ENCODE measurements around the gene ACSM6. TPM values are rescaled to one million over a fixed set of nuclear protein-coding genes. Genes with fewer than 3 reads are reported as not detected.

ACSM6 gene
- total RNA-seq, 2 donors from 2014 or later, result not detected

DNA sequence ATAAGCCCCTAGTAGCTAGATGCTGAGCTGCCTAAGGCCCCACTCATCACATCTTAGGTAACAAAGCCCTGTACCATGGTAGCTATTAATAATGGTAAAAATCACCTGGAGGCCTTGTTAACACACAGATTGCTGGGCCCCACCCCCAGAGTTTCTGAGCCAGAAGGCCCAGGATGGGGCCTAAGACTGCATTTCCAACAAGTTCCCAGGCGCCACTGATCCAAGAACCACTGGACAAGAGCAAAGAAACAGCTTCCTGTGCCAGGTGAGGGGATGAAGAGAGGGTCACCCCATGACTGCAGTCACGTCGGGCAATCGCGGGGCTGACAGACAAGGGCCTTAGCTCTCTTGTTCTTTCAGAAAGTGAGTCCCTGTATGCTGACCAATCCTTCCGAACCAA is 46.8 kb downstream of the ACSM6 start:
- intact Hi-C loops (cut with DNase I), result loop anchor here in 1 of 2 donors (10.0 kb wide), 1 partner anchor 114 kb away; no protein-coding TSS in a partner anchor
- no peak for ATAC-seq
- no peak for DNase-seq

DNA sequence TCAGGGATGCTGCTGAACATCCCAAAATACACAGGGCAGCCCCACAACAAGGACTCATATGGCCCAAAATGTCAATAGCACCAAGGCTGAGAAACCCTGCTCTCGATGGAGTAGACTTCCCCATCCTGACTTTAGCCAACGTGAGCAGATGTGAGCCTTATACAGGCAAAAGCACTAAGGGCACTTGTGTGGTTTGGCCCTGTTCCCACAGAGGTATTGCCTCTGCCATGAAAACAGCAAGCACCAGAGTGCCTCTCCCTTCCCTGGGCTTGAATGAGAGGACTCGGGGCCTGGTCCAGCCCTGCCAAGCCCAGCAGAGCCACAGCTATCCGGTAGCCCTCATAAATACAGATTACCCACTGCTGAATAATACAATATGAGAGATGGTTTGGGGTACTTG is 47.5 kb downstream of the ACSM6 start:
- no peak for ATAC-seq
- no peak for DNase-seq
- intact Hi-C loops (cut with DNase I), result loop anchor here in 1 of 2 donors (10.0 kb wide), 1 partner anchor 113 kb away; no protein-coding TSS in a partner anchor

DNA sequence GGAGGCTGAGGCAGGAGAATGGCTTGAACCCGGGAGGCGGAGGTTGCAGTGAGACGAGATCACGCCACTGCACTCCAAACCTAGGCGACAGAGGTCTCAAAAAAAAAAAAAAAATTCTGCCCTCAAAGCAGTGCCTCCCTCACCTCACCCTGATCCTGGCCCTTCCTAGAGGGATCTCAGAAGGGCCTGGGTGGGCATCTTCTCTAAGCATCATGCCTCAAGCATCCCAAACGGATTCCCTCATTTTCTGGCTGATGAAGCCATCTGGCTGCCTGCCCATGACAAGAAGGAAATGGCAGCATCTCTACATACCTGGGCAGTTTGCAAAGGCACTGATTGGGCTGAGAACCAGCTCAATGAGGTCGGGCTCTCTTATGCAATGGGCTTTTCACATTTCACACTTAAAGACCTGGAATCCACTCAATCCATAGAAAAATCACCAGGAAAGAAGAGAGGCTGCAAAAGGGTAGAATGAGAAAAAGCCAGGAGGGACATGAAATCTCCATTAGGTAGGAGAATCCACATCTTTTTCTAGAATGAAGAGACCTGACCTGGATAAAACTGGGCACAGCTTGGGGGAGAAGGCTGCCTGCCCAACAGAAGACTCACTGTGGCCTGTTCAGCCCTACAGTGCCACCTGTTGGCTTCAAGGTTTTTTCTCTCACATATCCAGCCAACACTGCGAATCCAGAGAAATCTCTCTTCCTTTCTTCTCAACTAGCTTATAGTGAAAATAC is 48.7 kb downstream of the ACSM6 start:
- DNase-seq, result no peak
- ATAC-seq, result peak; percentile 29 to 57
- intact Hi-C loops (cut with DNase I), result loop anchor here in 1 of 2 donors (10.0 kb wide), 1 partner anchor 112 kb away; no protein-coding TSS in a partner anchor

DNA sequence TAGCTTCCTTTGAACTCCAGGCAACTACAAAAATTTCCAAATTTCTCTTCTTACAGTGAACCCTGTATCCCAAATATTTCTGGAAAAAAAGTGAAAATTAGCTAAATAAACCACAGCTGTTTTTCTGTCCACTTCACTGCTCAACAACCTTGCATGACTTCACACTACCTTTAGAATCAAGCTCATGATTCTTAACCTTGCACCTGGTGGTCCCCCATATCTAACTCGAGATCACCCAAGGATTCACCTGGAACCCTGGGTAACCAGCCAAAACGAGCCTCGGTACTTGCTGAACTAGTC is 49.2 kb downstream of the ACSM6 start:
- intact Hi-C loops (cut with DNase I), result loop anchor here in 1 of 2 donors (10.0 kb wide), 1 partner anchor 112 kb away; no protein-coding TSS in a partner anchor
- ATAC-seq, result no peak

DNA sequence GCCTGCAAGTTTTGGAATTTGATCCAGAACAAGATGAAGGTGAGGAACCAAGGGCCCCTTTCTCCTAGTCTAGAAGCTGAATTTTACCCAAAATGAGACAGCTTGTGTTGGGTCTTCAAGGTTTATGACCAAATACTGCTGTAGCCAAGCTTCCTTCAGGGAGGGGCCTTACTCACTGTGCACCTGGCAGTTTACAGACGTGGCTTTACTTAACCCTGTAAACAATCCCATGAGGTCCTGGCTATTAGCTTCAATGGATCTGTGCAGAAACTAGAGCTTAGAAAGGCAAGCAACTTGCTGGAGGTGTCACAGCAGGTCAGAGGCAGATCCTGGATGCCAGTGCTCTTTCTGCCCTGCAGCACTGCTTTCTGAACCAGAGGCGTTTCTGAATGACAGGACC is 50.1 kb downstream of the ACSM6 start:
- DNase-seq (no peak), ATAC-seq (no peak)
- intact Hi-C loops (cut with DNase I), result loop anchor here (2.0 to 10.0 kb wide), 2 partner anchors 111 to 123 kb away; no protein-coding TSS in a partner anchor

More for the DNA sequence above, 49.2 kb downstream of the ACSM6 start:
- DNase-seq, result no peak

DNA sequence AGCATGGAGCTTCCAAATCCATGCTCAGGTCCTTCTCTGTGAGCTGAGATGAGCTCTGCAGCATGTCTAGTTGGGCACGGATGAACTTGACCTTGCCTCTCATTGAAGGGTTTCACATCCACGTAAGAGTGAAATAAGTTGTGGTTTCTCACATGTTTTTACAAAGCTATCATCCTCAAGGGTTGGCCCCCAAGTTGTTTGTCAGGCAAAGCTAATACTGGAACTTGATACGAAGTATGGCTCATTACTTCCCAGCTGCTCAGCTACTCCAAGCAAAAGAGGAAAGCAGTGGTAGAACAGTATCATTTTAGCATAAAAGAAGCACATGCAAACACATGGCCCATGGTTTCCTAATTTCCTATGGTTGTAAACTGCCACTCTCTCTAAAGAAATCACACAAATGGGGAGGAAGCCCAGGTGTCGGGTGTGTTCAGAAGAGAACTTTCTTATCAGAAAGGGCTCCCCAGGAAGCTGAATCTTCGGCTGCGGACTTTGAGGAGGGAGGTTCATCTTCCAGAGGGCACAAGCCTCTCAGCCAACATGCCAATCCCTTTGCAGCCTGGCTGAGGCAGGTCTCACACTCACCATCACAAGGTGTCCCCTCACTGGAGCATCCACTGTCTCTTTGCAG is 51.5 kb downstream of the ACSM6 start:
- ATAC-seq (no peak), DNase-seq (no peak)
- intact Hi-C loops (cut with DNase I), result loop anchor here (2.0 to 10.0 kb wide), 3 partner anchors 42 to 121 kb away; no protein-coding TSS in a partner anchor

DNA sequence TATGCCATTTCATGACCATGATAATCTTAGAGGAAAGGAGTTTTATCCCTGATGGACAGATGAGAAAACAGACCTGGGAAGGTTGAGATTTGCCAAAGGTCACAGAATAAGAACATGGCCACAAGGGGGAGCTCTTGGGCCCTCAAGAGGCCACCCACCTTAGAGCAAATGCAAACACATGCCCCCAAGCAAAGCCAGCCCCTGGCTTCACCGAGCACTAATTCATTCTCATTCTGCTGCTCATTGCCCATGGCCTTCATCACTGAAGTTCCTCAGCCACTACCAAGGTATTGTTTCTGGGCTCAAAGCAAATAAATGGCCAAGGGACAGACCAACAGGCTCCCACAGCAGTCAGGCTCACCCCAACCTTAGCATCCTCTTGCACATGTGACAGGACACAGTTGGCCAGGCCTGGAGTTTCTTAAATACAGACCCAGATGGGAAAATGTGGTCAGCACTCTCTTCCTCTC is 52.6 kb downstream of the ACSM6 start:
- DNase-seq (peak; percentile 84), ATAC-seq (peak; percentile 45 to 60)
- intact Hi-C loops (cut with DNase I), result loop anchor here (5.0 to 10.0 kb wide), 2 partner anchors 41 to 108 kb away; no protein-coding TSS in a partner anchor

DNA sequence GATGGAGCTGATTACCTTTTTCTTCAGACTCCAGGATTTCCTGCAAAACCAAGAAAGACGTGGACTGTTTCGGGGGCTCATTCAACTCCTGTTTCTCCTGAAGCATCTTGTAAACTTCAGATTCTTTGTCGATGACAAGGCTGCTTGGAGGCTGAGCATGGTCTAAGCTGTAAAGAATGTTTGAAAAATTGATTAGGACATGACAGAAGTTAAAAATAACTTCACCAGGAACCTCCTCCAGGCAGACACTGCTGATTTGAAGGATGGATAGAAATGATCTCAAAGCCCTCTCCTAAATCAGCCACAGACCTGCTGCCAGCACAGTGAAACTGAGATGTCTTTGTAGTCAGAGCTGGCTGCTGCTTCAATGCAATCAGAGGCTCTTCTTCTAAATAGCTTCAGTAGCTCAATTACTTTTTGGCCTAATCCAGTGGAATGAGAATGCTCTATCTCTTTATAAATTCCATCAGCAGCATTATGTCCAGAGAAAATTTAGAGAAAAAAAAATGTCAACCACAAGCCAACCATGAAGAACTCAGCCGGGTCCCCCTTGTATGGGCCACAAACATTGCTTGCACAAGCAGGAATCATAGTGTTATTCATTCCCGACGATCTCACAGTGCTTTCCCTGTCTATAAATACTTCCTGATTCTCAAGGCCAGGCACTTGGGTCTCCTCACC is 53.3 kb downstream of the ACSM6 start:
- intact Hi-C loops (cut with DNase I), result loop anchor here (5.0 to 10.0 kb wide), 2 partner anchors 40 to 107 kb away; no protein-coding TSS in a partner anchor
- no peak for DNase-seq
- peak in 1 of 2 donors; percentile 56 for ATAC-seq

DNA sequence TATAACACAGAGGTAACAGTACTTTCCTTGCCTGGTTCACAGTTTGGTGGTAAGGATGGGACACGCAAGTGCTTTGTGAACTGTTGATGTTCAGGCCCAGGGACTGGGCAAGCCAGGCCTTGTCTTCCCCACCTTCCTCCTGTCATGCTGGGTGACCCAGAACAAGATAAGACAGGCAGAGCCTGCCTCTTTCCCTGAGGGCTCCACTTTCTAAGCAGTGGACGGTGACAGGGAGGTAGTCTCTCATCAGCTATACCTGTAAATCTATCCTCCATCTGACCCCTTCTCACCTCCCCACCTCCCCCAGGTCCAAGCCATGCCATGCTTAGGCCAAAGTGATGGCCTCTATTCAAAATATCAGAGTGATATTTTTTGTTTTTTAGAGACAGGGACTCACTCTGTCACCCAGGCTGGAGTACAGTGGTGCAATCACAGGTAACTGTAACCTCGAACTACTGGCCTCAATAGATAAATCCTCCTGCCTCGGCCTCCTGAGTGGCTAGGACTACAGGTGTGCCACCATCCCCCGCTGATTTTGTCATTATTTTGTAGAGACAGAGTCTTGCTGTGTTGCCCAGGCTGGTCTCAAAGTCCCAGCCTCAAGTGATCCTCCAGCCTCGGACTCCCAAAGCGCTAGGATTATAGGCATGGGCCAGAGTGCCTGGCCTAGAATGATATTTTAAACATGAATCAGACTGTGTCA is 54.0 kb downstream of the ACSM6 start:
- ATAC-seq (peak; percentile 72 to 75), DNase-seq (no peak)
- intact Hi-C loops (cut with DNase I), result loop anchor here (5.0 to 10.0 kb wide), 2 partner anchors 39 to 107 kb away; no protein-coding TSS in a partner anchor

DNA sequence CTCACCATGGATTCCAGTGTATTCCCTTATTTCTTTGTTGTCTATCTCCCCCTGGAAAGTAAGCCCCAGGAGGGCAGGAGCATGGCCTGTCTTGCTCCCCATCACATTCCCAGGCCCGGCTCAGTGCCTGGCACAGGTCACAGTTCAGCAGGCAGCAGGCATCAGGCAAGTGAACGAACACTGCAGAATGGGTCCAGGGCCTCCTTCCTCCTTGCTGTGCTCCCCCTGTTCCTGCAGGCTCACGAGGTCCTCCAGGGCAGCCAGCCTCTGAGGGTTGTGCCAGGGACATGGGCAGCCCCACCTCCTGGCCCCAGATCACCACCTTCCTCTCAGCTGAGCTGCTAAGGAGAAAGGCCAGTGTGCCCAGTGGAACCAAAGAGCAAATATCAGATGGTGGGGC is 55.0 kb downstream of the ACSM6 start:
- intact Hi-C loops (cut with DNase I), result loop anchor here (5.0 to 10.0 kb wide), 2 partner anchors 38 to 106 kb away; no protein-coding TSS in a partner anchor
- DNase-seq (no peak), ATAC-seq (peak; percentile 34 to 50)

DNA sequence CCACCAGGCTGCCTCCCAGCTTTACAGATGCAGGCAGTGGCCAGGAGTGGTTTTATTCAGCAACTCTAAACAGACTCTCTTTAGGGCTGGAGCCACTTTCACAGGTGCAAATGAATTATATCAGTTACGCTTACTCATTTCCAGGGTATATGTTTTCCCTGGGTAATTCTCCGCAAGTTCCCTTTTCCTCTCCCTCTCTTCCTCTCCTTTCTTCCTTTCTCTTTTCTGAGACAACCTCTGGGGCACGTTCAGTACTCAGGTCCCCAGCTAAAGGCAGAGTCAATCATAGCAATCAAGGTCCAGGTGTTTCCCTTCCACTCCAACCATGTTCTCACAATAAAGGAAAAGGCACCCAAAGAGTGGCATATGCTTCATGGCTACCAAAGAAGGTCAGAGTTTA is 55.4 kb downstream of the ACSM6 start:
- no peak for DNase-seq
- intact Hi-C loops (cut with DNase I), result loop anchor here (5.0 to 10.0 kb wide), 2 partner anchors 38 to 105 kb away; no protein-coding TSS in a partner anchor
- ATAC-seq, result no peak

DNA sequence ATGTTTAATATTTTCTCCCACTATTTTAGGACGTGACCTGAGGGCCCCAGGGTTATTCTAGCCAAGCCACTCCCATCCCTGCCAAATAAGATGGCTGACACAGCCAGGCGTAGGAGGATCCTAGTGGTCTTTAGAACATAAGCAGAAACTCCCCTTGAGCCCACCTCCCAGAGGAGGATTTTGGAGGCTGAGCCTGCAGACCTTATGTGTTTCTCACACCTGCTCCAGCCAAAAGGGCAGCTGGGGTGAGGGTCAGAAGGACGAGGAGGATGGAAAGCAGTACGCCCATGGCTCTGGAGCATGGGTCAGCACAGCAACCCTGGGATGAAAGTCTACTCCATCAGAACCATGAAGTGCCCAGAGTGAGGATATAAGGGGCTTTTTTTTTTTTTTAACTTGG is 56.8 kb downstream of the ACSM6 start:
- DNase-seq (no peak), ATAC-seq (no peak)
- intact Hi-C loops (cut with DNase I), result no loop called here

DNA sequence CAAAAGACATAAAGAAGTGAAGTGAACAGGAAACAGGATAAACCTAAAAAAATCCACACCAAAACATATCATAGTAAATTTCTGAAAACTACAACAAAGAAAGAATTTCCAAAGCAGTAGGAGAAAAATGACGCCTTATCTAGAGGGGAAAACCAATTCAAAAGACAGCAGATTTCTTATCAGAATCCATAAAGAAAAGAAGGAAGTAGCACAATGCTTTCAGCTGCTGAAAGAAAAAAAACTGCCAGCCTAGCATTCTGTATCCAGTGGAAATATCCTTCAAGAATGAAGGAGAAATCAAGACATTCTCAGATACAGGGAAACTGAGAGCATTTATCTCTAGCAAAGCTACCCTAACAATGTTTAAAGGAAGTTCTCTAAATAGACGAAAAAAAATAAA is 59.0 kb downstream of the ACSM6 start:
- intact Hi-C loops (cut with DNase I), result no loop called here
- DNase-seq (no peak), ATAC-seq (no peak)

DNA sequence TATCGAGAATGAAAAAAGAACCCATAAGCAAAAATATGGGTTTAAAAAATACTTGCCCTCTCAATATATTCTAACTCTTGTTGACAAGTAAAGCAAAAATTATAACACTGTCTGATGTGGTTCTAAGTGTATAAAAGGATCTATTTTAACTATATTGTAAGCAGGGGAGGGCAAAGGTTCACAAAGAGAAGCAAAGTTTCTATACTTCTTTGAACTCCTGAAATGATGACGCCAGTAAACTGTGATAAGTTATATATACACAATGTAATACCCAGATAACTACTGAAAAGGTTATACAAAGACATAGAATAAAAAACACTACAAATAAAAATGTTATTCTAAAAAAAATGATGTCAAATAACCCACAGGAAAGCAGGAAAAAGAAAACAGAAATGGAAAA is 59.6 kb downstream of the ACSM6 start:
- intact Hi-C loops (cut with DNase I), result no loop called here
- ATAC-seq (no peak), DNase-seq (no peak)

DNA sequence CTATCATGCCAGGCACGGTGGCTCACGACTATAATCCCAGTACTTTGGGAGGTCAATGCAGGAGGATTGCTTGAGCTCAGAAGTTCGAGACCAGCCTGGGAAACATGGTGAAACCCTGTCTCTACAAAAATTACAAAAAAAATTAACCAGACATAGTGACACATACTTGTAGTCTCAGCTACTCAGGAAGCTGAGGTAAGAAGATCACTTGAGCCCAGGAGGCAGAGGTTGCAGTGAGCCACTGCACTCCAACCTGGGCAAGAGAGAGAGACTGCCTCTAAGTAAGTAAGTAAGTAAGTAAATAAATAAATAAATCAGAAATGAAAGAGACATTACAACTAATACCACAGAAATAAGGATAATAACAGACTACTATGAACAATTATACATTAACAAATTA is 60.6 kb downstream of the ACSM6 start:
- ATAC-seq (no peak), DNase-seq (no peak)
- intact Hi-C loops (cut with DNase I), result no loop called here

DNA sequence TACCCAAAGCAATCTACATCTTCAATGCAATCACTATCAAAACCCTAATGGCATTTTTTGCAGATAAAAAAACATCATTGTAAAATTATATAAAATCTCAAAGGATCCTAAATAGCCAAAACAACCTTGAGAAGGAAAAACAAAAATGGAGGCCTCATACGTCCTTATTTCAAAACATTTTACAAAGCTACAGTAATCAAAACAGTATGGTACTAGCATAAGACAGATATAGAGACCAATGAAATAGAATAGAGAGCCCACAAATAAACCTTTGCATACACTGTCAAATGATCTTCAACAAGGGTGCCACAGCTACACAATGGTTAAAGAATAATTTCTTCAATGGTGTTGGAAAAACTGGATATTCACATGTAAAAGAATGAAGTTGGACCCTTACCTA is 62.2 kb downstream of the ACSM6 start:
- ATAC-seq (no peak), DNase-seq (no peak)
- intact Hi-C loops (cut with DNase I), result no loop called here

DNA sequence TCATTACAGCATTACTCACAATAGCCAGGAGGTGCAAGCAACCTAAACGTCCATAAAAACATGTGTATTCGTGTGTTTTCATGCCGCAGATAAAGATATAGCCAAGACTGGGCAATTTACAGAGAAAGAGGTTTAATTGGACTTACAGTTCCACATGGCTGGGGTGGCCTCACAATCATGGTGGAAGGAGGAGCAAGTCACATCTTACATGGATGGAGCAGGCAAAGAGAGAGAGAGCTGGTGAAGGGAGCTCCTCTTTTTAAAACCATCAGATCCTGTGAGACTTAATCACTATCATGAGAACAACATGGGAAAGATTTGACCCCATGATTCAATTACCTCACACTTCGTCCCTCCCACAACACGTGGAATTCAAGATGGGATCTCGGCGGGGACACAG is 63.8 kb downstream of the ACSM6 start:
- ATAC-seq (no peak), DNase-seq (no peak)
- intact Hi-C loops (cut with DNase I), result no loop called here

DNA sequence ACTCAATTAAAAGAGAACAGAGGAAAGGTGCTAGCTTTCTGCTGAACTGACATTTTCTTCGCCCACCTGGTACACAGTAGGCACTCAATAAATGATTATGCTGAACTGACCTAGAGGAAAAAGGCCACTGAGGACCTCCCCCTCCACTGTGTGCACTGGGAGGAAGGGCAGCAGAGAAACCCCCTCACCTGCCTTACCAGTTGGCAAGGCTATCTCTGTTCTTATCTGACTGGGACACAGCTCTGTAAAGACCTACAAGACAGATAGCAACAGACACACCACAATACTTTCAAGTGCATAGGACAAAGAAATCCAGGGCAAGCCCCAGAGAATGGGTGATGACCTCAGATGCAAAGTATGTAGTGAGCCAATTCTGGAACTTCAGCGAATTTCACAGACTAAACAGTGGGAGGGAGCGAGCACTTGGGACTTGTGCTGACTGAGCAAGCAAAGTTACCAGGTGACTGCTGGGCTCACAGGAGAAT is 66.4 kb downstream of the ACSM6 start:
- DNase-seq (no peak), ATAC-seq (peak; percentile 76 to 85)
- intact Hi-C loops (cut with DNase I), result no loop called here

All from left cardiac atrium (tissue), 4 donors.